ENCODE results near the gene DOCK8. TPM values are rescaled to one million over a fixed set of nuclear protein-coding genes. Genes with fewer than 3 reads are reported as not detected.
"Not testable (repeated sequence)": the region's sequence is repeated elsewhere in the genome, so short reads cannot be mapped to it uniquely, and the experiment has no call there.

Gene DOCK8
- total RNA-seq = 1 to 10 TPM in 1 of 8 experiments, under 1 TPM in 7; 0.05 to 6.1 (median 0.18) TPM

GRCh38 chr9:214648-215493, at the start of gene DOCK8:
Gene DOCK8 (plus strand): TSS chr9:214865. CDS start chr9:214977, 112 bp downstream.
- WGBS, 10 experiments = 0 to 15% (median 5%) methylated on average over 4 to 10 of the region's 103 CpGs; no CpG with 5 or more reads in 3 of the 10 experiments
- Histone ChIP-seq H3K27ac (no peak within 1 kb of the TSS), H3K4me3 (peak within 1 kb of the TSS; percentile 23 to 39 (median 31)), H3K4me1 (replicated peaks in 1 of 2) (no peaks in the 10 kb centered on the region)
- in situ Hi-C loops (cut with MboI; ENCODE audit: low pct_unique_long_range_greater_than_20kb in 2 of 9, low sequenced_read_pairs in 9 of 9, unreplicated experiment in 9 of 9) = no loop called here
- peak; percentile 52 to 95 (median 74) for ATAC-seq (replicated peaks in 6 of 8)

DNA sequence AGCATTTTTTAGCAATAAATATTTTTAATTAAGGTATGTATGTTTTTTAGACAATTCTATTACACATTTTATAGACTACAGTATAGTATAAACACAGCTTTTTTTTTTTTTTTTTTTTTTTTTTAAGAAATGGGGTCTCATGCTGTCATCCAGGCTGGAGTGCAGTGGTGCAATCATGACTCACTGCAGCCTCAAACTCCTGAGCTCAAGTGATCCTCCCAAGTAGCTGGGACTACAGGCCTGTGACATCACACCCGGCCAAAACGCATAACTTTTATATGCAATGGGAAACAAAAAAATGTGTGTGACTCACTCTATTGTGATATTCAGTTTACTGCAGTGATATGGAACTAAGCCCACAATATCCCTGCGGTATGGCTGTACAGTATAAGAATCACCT, 44.9 kb upstream of the DOCK8 start:
- H3K27ac ChIP-seq; H3K4me3 ChIP-seq; H3K4me1 ChIP-seq (replicated peaks in 1 of 2); in situ Hi-C loops (cut with MboI; ENCODE audit: low pct_unique_long_range_greater_than_20kb in 2 of 9, low sequenced_read_pairs in 9 of 9, unreplicated experiment in 9 of 9): not testable (repeated sequence)
- peak in 2 of 8 experiments; percentile 66 to 72 for ATAC-seq (replicated peaks in 6 of 8)
- no CpG with 5 or more reads among the region's 3 CpGs for WGBS, 10 experiments

- peak overlapping the region in 3 of 5 donors; percentile 22 to 38 (median 33) for H3K4me3 ChIP-seq
- ATAC-seq (replicated peaks in 6 of 8); in situ Hi-C loops (cut with MboI; ENCODE audit: low pct_unique_long_range_greater_than_20kb in 2 of 9, low sequenced_read_pairs in 9 of 9, unreplicated experiment in 9 of 9); H3K27ac ChIP-seq; H3K4me1 ChIP-seq (replicated peaks in 1 of 2): not testable (repeated sequence)
- WGBS, 10 experiments = no CpG with 5 or more reads among the region's 23 CpGs
Measured at GRCh38 chr9:178140-178825, 36.4 kb upstream of the DOCK8 start.

GRCh38 chr9:178970-179383, 35.7 kb upstream of the DOCK8 start, which contains the start of gene ZNG1A:
Gene ZNG1A (minus strand): TSS chr9:179056. CDS start chr9:178969, 87 bp downstream.
- in situ Hi-C loops (cut with MboI; ENCODE audit: low pct_unique_long_range_greater_than_20kb in 2 of 9, low sequenced_read_pairs in 9 of 9, unreplicated experiment in 9 of 9); ATAC-seq (replicated peaks in 6 of 8); H3K27ac ChIP-seq; H3K4me1 ChIP-seq (replicated peaks in 1 of 2): not testable (repeated sequence)
- WGBS, 10 experiments = no CpG with 5 or more reads among the region's 32 CpGs
- H3K4me3 ChIP-seq = peak within 1 kb of the TSS in 4 of 5 donors; percentile 22 to 38 (median 34)

GRCh38 chr9:199601-200000, 15.1 kb upstream of the DOCK8 start:
- H3K27ac ChIP-seq; H3K4me1 ChIP-seq (replicated peaks in 1 of 2); H3K4me3 ChIP-seq; in situ Hi-C loops (cut with MboI; ENCODE audit: low pct_unique_long_range_greater_than_20kb in 2 of 9, low sequenced_read_pairs in 9 of 9, unreplicated experiment in 9 of 9); ATAC-seq (replicated peaks in 6 of 8): not testable (repeated sequence)
- no CpG with 5 or more reads among the region's 1 CpG for WGBS, 10 experiments

DNA sequence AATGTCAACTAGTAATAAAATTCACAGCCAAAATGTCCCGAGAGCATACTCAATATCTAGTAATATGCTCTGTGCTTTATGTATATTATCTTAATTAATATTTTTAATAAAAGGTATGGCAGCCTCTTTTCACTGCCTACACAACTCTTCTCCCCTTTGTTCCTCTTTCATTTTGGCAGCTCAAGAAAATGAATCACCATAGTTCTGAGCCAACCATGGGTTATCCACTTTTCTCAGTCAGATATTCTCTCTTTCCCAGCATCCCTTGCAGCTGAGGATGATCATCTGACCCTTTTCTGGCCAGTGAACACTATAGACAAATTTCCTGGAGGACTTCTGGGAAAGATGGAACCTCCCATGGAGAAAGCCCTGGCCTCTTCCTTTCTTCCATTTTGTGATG, 8.2 kb upstream of the DOCK8 start:
- H3K4me3 ChIP-seq = no peak overlapping the region
- H3K27ac ChIP-seq = no peak overlapping the region
- in situ Hi-C loops (cut with MboI; ENCODE audit: low pct_unique_long_range_greater_than_20kb in 2 of 9, low sequenced_read_pairs in 9 of 9, unreplicated experiment in 9 of 9) = no loop called here
- ATAC-seq (replicated peaks in 6 of 8) = no peak
- 0 to 71% (median 42%) methylated on average over 1 of the region's 1 CpG; no CpG with 5 or more reads in 2 of the 10 experiments for WGBS, 10 experiments
- no peaks in the 10 kb centered on the region for H3K4me1 ChIP-seq (replicated peaks in 1 of 2)

- Histone ChIP-seq H3K4me1 (replicated peaks in 1 of 2) (no peaks in the 10 kb centered on the region), H3K27ac (no peak overlapping the region), H3K4me3 (no peak overlapping the region)
- in situ Hi-C loops (cut with MboI; ENCODE audit: low pct_unique_long_range_greater_than_20kb in 2 of 9, low sequenced_read_pairs in 9 of 9, unreplicated experiment in 9 of 9) = no loop called here
- ATAC-seq (replicated peaks in 6 of 8) = no peak
- 50 to 100% (median 84%) methylated on average over 2 to 13 of the region's 14 CpGs; no CpG with 5 or more reads in 2 of the 10 experiments for WGBS, 10 experiments
Measured at GRCh38 chr9:209143-209758, 5.4 kb upstream of the DOCK8 start.

- no peak overlapping the region for H3K27ac ChIP-seq
- no peak for ATAC-seq (replicated peaks in 6 of 8)
- no peaks in the 10 kb centered on the region for H3K4me1 ChIP-seq (replicated peaks in 1 of 2)
- in situ Hi-C loops (cut with MboI; ENCODE audit: low pct_unique_long_range_greater_than_20kb in 2 of 9, low sequenced_read_pairs in 9 of 9, unreplicated experiment in 9 of 9) = no loop called here
- no peak overlapping the region for H3K4me3 ChIP-seq
- 50 to 90% (median 79%) methylated on average over 2 to 7 of the region's 7 CpGs; no CpG with 5 or more reads in 1 of the 10 experiments for WGBS, 10 experiments
Measured at GRCh38 chr9:211036-211435, 3.6 kb upstream of the DOCK8 start.

- in situ Hi-C loops (cut with MboI; ENCODE audit: low pct_unique_long_range_greater_than_20kb in 2 of 9, low sequenced_read_pairs in 9 of 9, unreplicated experiment in 9 of 9) = no loop called here
- no peak for ATAC-seq (replicated peaks in 6 of 8)
- no peak overlapping the region for H3K4me3 ChIP-seq
- H3K4me1 ChIP-seq (replicated peaks in 1 of 2) = no peaks in the 10 kb centered on the region
- 0 to 100% (median 75%) methylated on average over 1 to 5 of the region's 5 CpGs; no CpG with 5 or more reads in 1 of the 10 experiments for WGBS, 10 experiments
- no peak overlapping the region for H3K27ac ChIP-seq
Measured at GRCh38 chr9:211557-211956, 3.1 kb upstream of the DOCK8 start.

GRCh38 chr9:212297-212696, 2.4 kb upstream of the DOCK8 start:
- WGBS, 10 experiments = 0 to 90% (median 70%) methylated on average over 1 to 3 of the region's 3 CpGs; no CpG with 5 or more reads in 1 of the 10 experiments
- no peaks in the 10 kb centered on the region for H3K4me1 ChIP-seq (replicated peaks in 1 of 2)
- ATAC-seq (replicated peaks in 6 of 8) = no peak
- in situ Hi-C loops (cut with MboI; ENCODE audit: low pct_unique_long_range_greater_than_20kb in 2 of 9, low sequenced_read_pairs in 9 of 9, unreplicated experiment in 9 of 9) = no loop called here
- no peak overlapping the region for H3K27ac ChIP-seq
- H3K4me3 ChIP-seq = no peak overlapping the region

DNA sequence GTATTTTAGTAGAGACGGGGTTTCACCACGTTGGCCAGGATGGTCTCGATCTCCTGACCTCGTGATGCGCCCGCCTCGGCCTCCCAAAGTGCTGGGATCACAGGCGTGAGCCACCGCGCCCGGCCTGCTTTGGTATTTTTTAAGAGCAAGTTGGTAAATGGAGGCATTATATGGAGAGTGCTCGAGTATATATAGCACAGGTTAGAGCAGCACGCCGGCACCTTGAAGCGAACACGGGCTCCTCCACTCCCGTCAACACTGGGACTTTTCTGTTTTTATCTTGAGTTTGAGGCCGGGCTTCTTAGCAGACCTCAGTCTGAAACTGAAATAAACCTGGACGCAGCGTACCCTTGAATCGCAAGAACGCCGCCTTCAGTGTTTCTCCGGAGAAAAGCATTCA, 764 bp upstream of the DOCK8 start:
- ATAC-seq (replicated peaks in 6 of 8); H3K4me3 ChIP-seq; H3K27ac ChIP-seq; H3K4me1 ChIP-seq (replicated peaks in 1 of 2); in situ Hi-C loops (cut with MboI; ENCODE audit: low pct_unique_long_range_greater_than_20kb in 2 of 9, low sequenced_read_pairs in 9 of 9, unreplicated experiment in 9 of 9): not testable (repeated sequence)
- 47 to 100% (median 97%) methylated on average over 2 to 13 of the region's 24 CpGs; no CpG with 5 or more reads in 1 of the 10 experiments for WGBS, 10 experiments

DNA sequence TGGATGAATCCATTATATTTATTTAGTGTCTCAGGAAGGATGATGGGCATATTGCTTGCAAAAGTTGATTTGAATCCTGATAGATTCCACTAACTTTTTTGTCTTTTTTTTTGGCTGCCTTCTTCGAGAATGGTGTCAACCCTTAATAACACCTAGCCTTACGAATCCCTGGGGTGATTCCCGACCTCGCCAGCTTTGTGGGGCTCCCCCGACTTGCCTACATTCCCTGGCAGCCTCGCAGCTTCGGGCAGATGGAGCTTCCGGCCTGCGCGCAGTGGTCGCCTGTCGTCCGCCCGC, 366 bp upstream of the DOCK8 start:
- 8 to 60% (median 39%) methylated on average over 1 to 3 of the region's 14 CpGs; no CpG with 5 or more reads in 6 of the 10 experiments for whole genome bisulfite sequencing, 10 experiments

GRCh38 chr9:215631-216155, 1.0 kb downstream of the DOCK8 start:
- no peak overlapping the region for H3K4me3 ChIP-seq
- in situ Hi-C loops (cut with MboI; ENCODE audit: low pct_unique_long_range_greater_than_20kb in 2 of 9, low sequenced_read_pairs in 9 of 9, unreplicated experiment in 9 of 9) = no loop called here
- no peak overlapping the region for H3K27ac ChIP-seq
- no peaks in the 10 kb centered on the region for H3K4me1 ChIP-seq (replicated peaks in 1 of 2)
- 25 to 83% (median 66%) methylated on average over 1 to 6 of the region's 6 CpGs; no CpG with 5 or more reads in 2 of the 10 experiments for WGBS, 10 experiments
- no peak for ATAC-seq (replicated peaks in 6 of 8)

More for the DNA sequence above, 366 bp upstream of the DOCK8 start:
- ATAC-seq (replicated peaks in 6 of 8) = no peak
- Histone ChIP-seq H3K4me3 (peak overlapping the region; percentile 23 to 39 (median 31)), H3K27ac (no peak overlapping the region), H3K4me1 (replicated peaks in 1 of 2) (no peaks in the 10 kb centered on the region)
- in situ Hi-C loops (cut with MboI; ENCODE audit: low pct_unique_long_range_greater_than_20kb in 2 of 9, low sequenced_read_pairs in 9 of 9, unreplicated experiment in 9 of 9) = no loop called here
